A549 (cell line): ENCODE results near the gene MOB3A. TPM values are rescaled to one million over a fixed set of nuclear protein-coding genes. Genes with fewer than 3 reads are reported as not detected.

ENCODE experiments used
- ATAC-seq, 2 experiments: fragments of 200-7000 bp in 1 of 2; fragments of >200 bp in 1 of 2; cut with Nextera tagmentation in 1 of 2; cut with Tn5 transposase in 1 of 2; 3 replicates each; pipeline versions ENCODE4 v1.8.0 to v1.9.1; 2018 to 2020; ENCODE audit warnings: mild to moderate bottlenecking in 1 of 2, moderate library complexity in 1 of 2
- CTCF ChIA-PET: fragments of 300-600 bp; sonication (Branson Sonifier 250); formaldehyde crosslinking; extraction: SDS; loops from one replicate; lab custom pipeline; 2021; ENCODE audit warnings: antibody characterized with exemption, inconsistent platforms; lab: Yijun Ruan, JAX
- POLR2A ChIA-PET: fragments of 350-600 bp; formaldehyde crosslinking; extraction: SDS; loops from one replicate; lab custom pipeline; 2021; ENCODE audit warnings: antibody characterized with exemption, inconsistent platforms; lab: Yijun Ruan, JAX
- DNase-seq, 2 experiments: peaks; one replicate each; pipeline versions ENCODE4 v3.0.0 to v3.0.0-alpha.2; 2011 to 2016; ENCODE audit warnings: low read depth in 1 of 2, low spot score in 1 of 2
- FAIRE-seq: peaks from 2 replicates; lab custom pipeline; 2011; peaks lifted over from hg19 to GRCh38; lab: Jason Lieb, UNC
- H3K27ac ChIP-seq, 2 experiments: fragments of >200 bp; sonication (Bioruptor Twin); formaldehyde crosslinking; 3 replicates each; pipeline ENCODE4 v1.5.1; 2016 to 2017
- H3K4me1 ChIP-seq: fragments of >200 bp; sonication (Bioruptor Twin); formaldehyde crosslinking; 3 replicates; pipeline ENCODE4 v1.6.1; 2016
- H3K4me2 ChIP-seq: fragments of >200 bp; sonication (Bioruptor Twin); formaldehyde crosslinking; 3 replicates; pipeline ENCODE4 v1.6.1; 2016
- H3K4me3 ChIP-seq: fragments of >200 bp; sonication (Bioruptor Twin); formaldehyde crosslinking; 3 replicates; pipeline ENCODE4 v1.5.1; 2016
- H3K9me3 ChIP-seq: fragments of >200 bp; sonication (Bioruptor Twin); formaldehyde crosslinking; 3 replicates; pipeline ENCODE4 v1.6.1; 2016
- BHLHE40 ChIP-seq: IDR thresholded peaks from 2 replicates; pipeline ENCODE4 v1.6.1; 2012; ENCODE audit warnings: low read depth, low read length, inconsistent platforms
- CBX8 ChIP-seq: fragments of 200-600 bp; sonication (generic); IDR thresholded peaks from 2 replicates; pipeline ENCODE4 v1.6.1; 2016
- EHF ChIP-seq: fragments of 250-450 bp; sonication (Bioruptor Pico); IDR thresholded peaks from 2 replicates; pipeline ENCODE4 v1.5.0; 2020; ENCODE audit warnings: mild to moderate bottlenecking
- EP300 ChIP-seq, 2 experiments: fragments of >200 bp; sonication (Bioruptor Twin); formaldehyde crosslinking; IDR thresholded peaks; 2 replicates in 1 of 2; 3 replicates in 1 of 2; pipeline ENCODE4 v1.6.1; 2016 to 2017
- ESRRA ChIP-seq: fragments of 150-350 bp; IDR thresholded peaks from 2 replicates; pipeline ENCODE4 v1.6.1; 2014; ENCODE audit warnings: mild to moderate bottlenecking, low read length, borderline replicate concordance
- FOSL2 ChIP-seq, 2 experiments: fragments of 450-650 bp in 1 of 2; fragments of >200 bp in 1 of 2; sonication (Bioruptor Twin) in 1 of 2; formaldehyde crosslinking; IDR thresholded peaks; 2 replicates each; pipeline versions ENCODE4 v1.5.0 to v1.6.1; 2016 to 2020; ENCODE audit warnings: mild to moderate bottlenecking in 1 of 2, moderate library complexity in 1 of 2
- GATA3 ChIP-seq: IDR thresholded peaks from 2 replicates; pipeline ENCODE4 v1.6.1; 2012; ENCODE audit warnings: borderline replicate concordance
- HOXA7 ChIP-seq: fragments of 250-450 bp; sonication (Bioruptor Pico); IDR thresholded peaks from 2 replicates; pipeline ENCODE4 v1.5.0; 2020; ENCODE audit warnings: mild to moderate bottlenecking, moderate library complexity
- HOXB5 ChIP-seq: fragments of 250-450 bp; sonication (Bioruptor Pico); IDR thresholded peaks from 2 replicates; pipeline ENCODE4 v1.5.0; 2020; ENCODE audit warnings: mild to moderate bottlenecking, moderate library complexity
- KDM1A ChIP-seq: fragments of 200-600 bp; sonication (generic); IDR thresholded peaks from 2 replicates; pipeline ENCODE4 v1.6.1; 2016; ENCODE audit warnings: low read depth, mild to moderate bottlenecking
- KDM5A ChIP-seq: fragments of 200-600 bp; sonication (generic); IDR thresholded peaks from 2 replicates; pipeline ENCODE4 v1.6.1; 2016; ENCODE audit warnings: antibody characterized with exemption, mild to moderate bottlenecking
- NPAS2 ChIP-seq: fragments of 250-450 bp; sonication (Bioruptor Pico); IDR thresholded peaks from 2 replicates; pipeline ENCODE4 v1.8.0; 2022; ENCODE audit warnings: mild to moderate bottlenecking, moderate library complexity, borderline replicate concordance
- POLR2A ChIP-seq: IDR thresholded peaks from 2 replicates; pipeline ENCODE4 v1.6.1; 2012; ENCODE audit warnings: mild to moderate bottlenecking, low read length
- RCOR1 ChIP-seq: fragments of 150-350 bp; IDR thresholded peaks from 2 replicates; pipeline ENCODE4 v1.6.1; 2014; ENCODE audit warnings: antibody characterized with exemption, low read length, low read depth
- RFX5 ChIP-seq: fragments of 450-650 bp; IDR thresholded peaks from 2 replicates; pipeline ENCODE4 v1.7.1; 2014; ENCODE audit warnings: antibody characterized with exemption, mild to moderate bottlenecking, moderate library complexity
- SMC3 ChIP-seq: fragments of >200 bp; sonication (Bioruptor Twin); formaldehyde crosslinking; IDR thresholded peaks from 3 replicates; pipeline ENCODE4 v1.6.1; 2018; ENCODE audit warnings: inconsistent platforms
- SREBF2 ChIP-seq: fragments of 450-650 bp; IDR thresholded peaks from 2 replicates; pipeline ENCODE4 v1.6.1; 2014; ENCODE audit warnings: mild to moderate bottlenecking, moderate library complexity
- TFCP2L1 ChIP-seq: fragments of 250-450 bp; sonication (Bioruptor Pico); IDR thresholded peaks from 2 replicates; pipeline ENCODE4 v1.5.0; 2021; ENCODE audit warnings: mild to moderate bottlenecking
- TP53 ChIP-seq: fragments of 250-450 bp; sonication (Bioruptor Pico); IDR thresholded peaks from 2 replicates; pipeline ENCODE4 v1.5.0; 2021; ENCODE audit warnings: mild to moderate bottlenecking, moderate library complexity
- ZC3H11A ChIP-seq: fragments of 450-650 bp; IDR thresholded peaks from 2 replicates; pipeline ENCODE4 v1.6.1; 2014; ENCODE audit warnings: antibody characterized with exemption, mild to moderate bottlenecking
- ZSCAN20 ChIP-seq: fragments of 250-450 bp; sonication (Bioruptor Pico); IDR thresholded peaks from 2 replicates; pipeline ENCODE4 v1.8.0; 2022; ENCODE audit warnings: mild to moderate bottlenecking, moderate library complexity
- WGBS: methylation state at CpG from one replicate; pipeline ENCODE4 v1.1.6; 2017; ENCODE audit errors: missing lambda C conversion rate; 5-methylcytosine and 5-hydroxymethylcytosine counted together
- polyA plus RNA-seq, 4 experiments: library from polyadenylated mRNA; depleted of rRNA in 3 of 4; stranded (reverse); fragments of >200 nt; fragmentation: RNase III in 1 of 4; extraction: RNeasy Plus Mini Kit Qiagen cat#74134 plus additional on column Dnase treatment in 1 of 4; gene quantifications; 2 replicates in 3 of 4; 3 replicates in 1 of 4; pipeline ENCODE4 v1.2.3, GENCODE V29; 2011 to 2017
- TF ChIP-seq, protein P1 (sequence below): fragments of 200-600 bp; sonication (generic); IDR thresholded peaks from 2 replicates; pipeline ENCODE4 v1.6.1; 2016; ENCODE audit warnings: antibody characterized with exemption, mild to moderate bottlenecking, moderate library complexity
- TF ChIP-seq, protein P2 (sequence below): fragments of >200 bp; sonication (Bioruptor Twin); formaldehyde crosslinking; IDR thresholded peaks from 3 replicates; pipeline ENCODE4 v1.5.1; 2016
- TF ChIP-seq, protein P3 (sequence below): IDR thresholded peaks from 2 replicates; pipeline ENCODE4 v1.6.1; 2012
- TF ChIP-seq, protein P4 (sequence below): IDR thresholded peaks from 2 replicates; pipeline ENCODE4 v1.6.1; 2012; ENCODE audit warnings: low read depth, borderline replicate concordance
- TF ChIP-seq, protein P5 (sequence below): IDR thresholded peaks from 2 replicates; pipeline ENCODE4 v1.6.1; 2012
- TF ChIP-seq, protein P6 (sequence below): fragments of 250-450 bp; sonication (Bioruptor Pico); IDR thresholded peaks from 2 replicates; pipeline ENCODE4 v1.5.0; 2020; ENCODE audit warnings: low read depth, mild to moderate bottlenecking, moderate library complexity

The MOB3A gene
- polyA plus RNA-seq, 2 of the 4 experiments (the other 2 are of a cell fraction), result 9.1 to 10.9 TPM

DNA sequence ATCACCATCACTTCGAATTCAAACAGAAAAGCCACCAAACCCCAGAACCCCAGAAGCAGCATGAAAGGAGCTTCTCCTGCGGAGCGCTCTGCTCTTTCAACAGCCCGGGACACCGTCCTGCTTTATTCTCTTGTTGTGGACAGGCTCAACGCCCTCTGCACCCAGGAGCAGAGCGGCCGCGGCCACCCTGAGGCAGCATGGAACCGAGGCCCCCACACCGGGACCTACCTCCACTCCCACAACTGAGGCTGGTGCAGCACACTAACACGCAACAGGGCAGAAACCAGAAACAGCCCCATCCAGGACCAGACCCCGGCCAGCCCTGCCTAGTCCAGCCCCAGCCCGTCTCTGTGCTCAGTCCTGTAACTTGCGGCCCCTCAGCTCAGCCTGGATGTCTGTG is 48.1 kb upstream of the MOB3A start:
- WGBS, result 95% methylated on average over 12 of the region's 15 CpGs
- no peaks in the 10 kb centered on the region; the same call in 2 of the 3 replicates for H3K4me1 ChIP-seq

DNA sequence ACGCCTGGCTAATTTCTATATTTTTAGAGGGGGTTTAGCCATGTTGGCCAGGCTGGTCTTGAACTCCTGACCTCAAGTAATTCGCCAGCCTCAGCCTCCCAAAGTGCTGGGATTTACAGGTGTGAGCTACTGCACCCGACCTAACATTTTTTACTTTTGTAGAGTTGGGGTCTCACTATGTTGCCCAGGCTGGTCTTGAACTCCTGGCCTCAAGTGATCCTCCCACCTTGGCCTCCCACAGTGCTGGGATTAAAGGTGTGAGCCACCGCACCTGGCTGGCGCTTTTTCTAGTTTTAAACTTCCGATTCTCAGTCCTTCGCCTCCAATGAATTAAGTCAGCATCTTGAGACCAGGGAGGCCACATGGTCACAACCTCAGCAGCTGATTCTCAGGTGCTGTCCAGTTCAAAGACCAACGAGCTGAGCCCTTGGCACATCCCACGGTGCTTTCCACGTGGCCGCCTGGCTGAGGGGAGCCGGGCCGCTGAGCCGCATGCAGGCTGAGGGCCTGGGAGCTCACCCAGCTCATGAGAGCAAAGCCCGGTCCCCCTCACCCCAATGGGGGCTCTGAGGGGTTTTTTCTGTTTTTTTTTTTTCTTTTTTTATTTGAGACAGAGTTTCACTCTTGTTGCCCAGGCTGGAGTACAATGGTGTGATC is 46.2 kb upstream of the MOB3A start:
- TF ChIP-seq, protein P1, sequence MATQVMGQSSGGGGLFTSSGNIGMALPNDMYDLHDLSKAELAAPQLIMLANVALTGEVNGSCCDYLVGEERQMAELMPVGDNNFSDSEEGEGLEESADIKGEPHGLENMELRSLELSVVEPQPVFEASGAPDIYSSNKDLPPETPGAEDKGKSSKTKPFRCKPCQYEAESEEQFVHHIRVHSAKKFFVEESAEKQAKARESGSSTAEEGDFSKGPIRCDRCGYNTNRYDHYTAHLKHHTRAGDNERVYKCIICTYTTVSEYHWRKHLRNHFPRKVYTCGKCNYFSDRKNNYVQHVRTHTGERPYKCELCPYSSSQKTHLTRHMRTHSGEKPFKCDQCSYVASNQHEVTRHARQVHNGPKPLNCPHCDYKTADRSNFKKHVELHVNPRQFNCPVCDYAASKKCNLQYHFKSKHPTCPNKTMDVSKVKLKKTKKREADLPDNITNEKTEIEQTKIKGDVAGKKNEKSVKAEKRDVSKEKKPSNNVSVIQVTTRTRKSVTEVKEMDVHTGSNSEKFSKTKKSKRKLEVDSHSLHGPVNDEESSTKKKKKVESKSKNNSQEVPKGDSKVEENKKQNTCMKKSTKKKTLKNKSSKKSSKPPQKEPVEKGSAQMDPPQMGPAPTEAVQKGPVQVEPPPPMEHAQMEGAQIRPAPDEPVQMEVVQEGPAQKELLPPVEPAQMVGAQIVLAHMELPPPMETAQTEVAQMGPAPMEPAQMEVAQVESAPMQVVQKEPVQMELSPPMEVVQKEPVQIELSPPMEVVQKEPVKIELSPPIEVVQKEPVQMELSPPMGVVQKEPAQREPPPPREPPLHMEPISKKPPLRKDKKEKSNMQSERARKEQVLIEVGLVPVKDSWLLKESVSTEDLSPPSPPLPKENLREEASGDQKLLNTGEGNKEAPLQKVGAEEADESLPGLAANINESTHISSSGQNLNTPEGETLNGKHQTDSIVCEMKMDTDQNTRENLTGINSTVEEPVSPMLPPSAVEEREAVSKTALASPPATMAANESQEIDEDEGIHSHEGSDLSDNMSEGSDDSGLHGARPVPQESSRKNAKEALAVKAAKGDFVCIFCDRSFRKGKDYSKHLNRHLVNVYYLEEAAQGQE, result no peak
- TF ChIP-seq TFCP2L1 (CRISPR knock-in tag), result no peak
- TF ChIP-seq HOXB5 (CRISPR knock-in tag), result no peak
- TF ChIP-seq, protein P2, sequence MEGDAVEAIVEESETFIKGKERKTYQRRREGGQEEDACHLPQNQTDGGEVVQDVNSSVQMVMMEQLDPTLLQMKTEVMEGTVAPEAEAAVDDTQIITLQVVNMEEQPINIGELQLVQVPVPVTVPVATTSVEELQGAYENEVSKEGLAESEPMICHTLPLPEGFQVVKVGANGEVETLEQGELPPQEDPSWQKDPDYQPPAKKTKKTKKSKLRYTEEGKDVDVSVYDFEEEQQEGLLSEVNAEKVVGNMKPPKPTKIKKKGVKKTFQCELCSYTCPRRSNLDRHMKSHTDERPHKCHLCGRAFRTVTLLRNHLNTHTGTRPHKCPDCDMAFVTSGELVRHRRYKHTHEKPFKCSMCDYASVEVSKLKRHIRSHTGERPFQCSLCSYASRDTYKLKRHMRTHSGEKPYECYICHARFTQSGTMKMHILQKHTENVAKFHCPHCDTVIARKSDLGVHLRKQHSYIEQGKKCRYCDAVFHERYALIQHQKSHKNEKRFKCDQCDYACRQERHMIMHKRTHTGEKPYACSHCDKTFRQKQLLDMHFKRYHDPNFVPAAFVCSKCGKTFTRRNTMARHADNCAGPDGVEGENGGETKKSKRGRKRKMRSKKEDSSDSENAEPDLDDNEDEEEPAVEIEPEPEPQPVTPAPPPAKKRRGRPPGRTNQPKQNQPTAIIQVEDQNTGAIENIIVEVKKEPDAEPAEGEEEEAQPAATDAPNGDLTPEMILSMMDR, result no peak
- TF ChIP-seq, protein P3, sequence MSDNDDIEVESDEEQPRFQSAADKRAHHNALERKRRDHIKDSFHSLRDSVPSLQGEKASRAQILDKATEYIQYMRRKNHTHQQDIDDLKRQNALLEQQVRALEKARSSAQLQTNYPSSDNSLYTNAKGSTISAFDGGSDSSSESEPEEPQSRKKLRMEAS, result no peak
- TF ChIP-seq, protein P4, sequence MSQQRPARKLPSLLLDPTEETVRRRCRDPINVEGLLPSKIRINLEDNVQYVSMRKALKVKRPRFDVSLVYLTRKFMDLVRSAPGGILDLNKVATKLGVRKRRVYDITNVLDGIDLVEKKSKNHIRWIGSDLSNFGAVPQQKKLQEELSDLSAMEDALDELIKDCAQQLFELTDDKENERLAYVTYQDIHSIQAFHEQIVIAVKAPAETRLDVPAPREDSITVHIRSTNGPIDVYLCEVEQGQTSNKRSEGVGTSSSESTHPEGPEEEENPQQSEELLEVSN, result no peak
- no peak for TF ChIP-seq SREBF2
- TF ChIP-seq SMC3, result no peak
- TF ChIP-seq ZC3H11A, result no peak
- no peak for TF ChIP-seq TP53 (CRISPR knock-in tag)
- TF ChIP-seq FOSL2 (IDR thresholded peaks at IDR 0.05), result no peak
- no peak for TF ChIP-seq FOSL2 (CRISPR knock-in tag; IDR thresholded peaks at IDR 0.05)
- TF ChIP-seq HOXA7, result no peak
- no peak for TF ChIP-seq KDM1A
- no peak for TF ChIP-seq GATA3
- no peak for TF ChIP-seq KDM5A
- TF ChIP-seq, protein P5, sequence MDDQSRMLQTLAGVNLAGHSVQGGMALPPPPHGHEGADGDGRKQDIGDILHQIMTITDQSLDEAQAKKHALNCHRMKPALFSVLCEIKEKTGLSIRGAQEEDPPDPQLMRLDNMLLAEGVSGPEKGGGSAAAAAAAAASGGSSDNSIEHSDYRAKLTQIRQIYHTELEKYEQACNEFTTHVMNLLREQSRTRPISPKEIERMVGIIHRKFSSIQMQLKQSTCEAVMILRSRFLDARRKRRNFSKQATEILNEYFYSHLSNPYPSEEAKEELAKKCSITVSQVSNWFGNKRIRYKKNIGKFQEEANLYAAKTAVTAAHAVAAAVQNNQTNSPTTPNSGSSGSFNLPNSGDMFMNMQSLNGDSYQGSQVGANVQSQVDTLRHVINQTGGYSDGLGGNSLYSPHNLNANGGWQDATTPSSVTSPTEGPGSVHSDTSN, result no peak
- TF ChIP-seq CBX8, result no peak
- TF ChIP-seq NPAS2, result no peak
- TF ChIP-seq, all 56 proteins: peak for 0
- H3K4me1 ChIP-seq, result no peaks in the 10 kb centered on the region
- ChIA-PET POLR2A (no interaction called here), CTCF (interaction anchor here (0.6 kb wide), 1 partner anchor 237 kb away, joined by 3 read pairs; no protein-coding TSS in a partner anchor)
- WGBS, result 96% methylated on average over 15 of the region's 15 CpGs
- no peak overlapping the region for H3K4me2 ChIP-seq
- ATAC-seq, result no peak
- no peak for FAIRE-seq
- H3K9me3 ChIP-seq, result no peaks in the 10 kb centered on the region
- H3K27ac ChIP-seq, result no peak overlapping the region
- no peak for DNase-seq
- no peak overlapping the region for H3K4me3 ChIP-seq

More for the DNA sequence above, 48.1 kb upstream of the MOB3A start:
- H3K9me3 ChIP-seq, result no peaks in the 10 kb centered on the region
- FAIRE-seq (no peak), DNase-seq (no peak), ATAC-seq (no peak)
- no peak overlapping the region for H3K4me2 ChIP-seq
- CTCF ChIA-PET, result interaction anchor here (0.7 to 1.8 kb wide), 2 partner anchors 31 to 125 kb away, joined by 4 read pairs; no protein-coding TSS in a partner anchor
- TF ChIP-seq EHF (no peak), KDM1A (no peak), EP300 (IDR thresholded peaks at IDR 0.05) (no peak), BHLHE40 (no peak), RFX5 (no peak), POLR2A (no peak), ESRRA (no peak), RCOR1 (no peak), HOXA7 (no peak), ZSCAN20 (no peak)
- TF ChIP-seq, protein P6, sequence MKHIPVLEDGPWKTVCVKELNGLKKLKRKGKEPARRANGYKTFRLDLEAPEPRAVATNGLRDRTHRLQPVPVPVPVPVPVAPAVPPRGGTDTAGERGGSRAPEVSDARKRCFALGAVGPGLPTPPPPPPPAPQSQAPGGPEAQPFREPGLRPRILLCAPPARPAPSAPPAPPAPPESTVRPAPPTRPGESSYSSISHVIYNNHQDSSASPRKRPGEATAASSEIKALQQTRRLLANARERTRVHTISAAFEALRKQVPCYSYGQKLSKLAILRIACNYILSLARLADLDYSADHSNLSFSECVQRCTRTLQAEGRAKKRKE, result no peak
- TF ChIP-seq, protein P4, result no peak
- POLR2A ChIA-PET, result no interaction called here
- H3K4me3 ChIP-seq, result no peak overlapping the region
- no peak overlapping the region for H3K27ac ChIP-seq
